Lower leg skin (tissue), 4 donors: ENCODE data around the gene APLF. TPM values are rescaled to one million over a fixed set of nuclear protein-coding genes. Genes with fewer than 3 reads are reported as not detected.

Experiments
- DNase-seq, 2 donors: peaks; one replicate each; pipeline ENCODE4 v3.0.0-alpha.2; 2019; ENCODE audit warnings: low spot score in 2 of 2
- H3K4me3 ChIP-seq: fragments of 200-600 bp; sonication (generic); 2 replicates; pipeline ENCODE4 v1.5.1; 2017; ENCODE audit warnings: mild to moderate bottlenecking, low read depth; ENCODE audit not compliant: poor library complexity, severe bottlenecking
- CTCF ChIP-seq, 3 donors: fragments of 450-650 bp; IDR thresholded peaks; one replicate each; pipeline ENCODE4 v1.5.1; 2016; ENCODE audit warnings: antibody characterized with exemption in 3 of 3, mild to moderate bottlenecking in 3 of 3, moderate library complexity in 2 of 3
- POLR2A ChIP-seq, 2 donors: fragments of 450-650 bp; IDR thresholded peaks; one replicate each; pipeline ENCODE4 v1.6.1; 2016 to 2017; ENCODE audit warnings: antibody characterized with exemption in 2 of 2, mild to moderate bottlenecking in 1 of 2, moderate library complexity in 1 of 2
- WGBS, 2 donors: methylation state at CpG; one replicate each; pipeline ENCODE4 v1.1.5; 2018; 5-methylcytosine and 5-hydroxymethylcytosine counted together
- intact Hi-C: fragments of 100-400 bp; cut with DNase I; formaldehyde crosslinking; loops from one replicate; pipeline ENCODE4 v1.15.0; 2023; ENCODE audit warnings: low total_unique reads
- total RNA-seq, 4 donors: library from RNA; depleted of rRNA; stranded (reverse); fragments of >200 nt; gene quantifications; one replicate each; pipeline ENCODE4 v1.1.0, GENCODE V29; 2016

The APLF gene
- total RNA-seq, 4 donors from 2014 or later, result 7.5 to 12.9 (median 9.5) TPM

- no peak for TF ChIP-seq POLR2A (IDR thresholded peaks at IDR 0.05)
- DNase-seq, result no peak
- intact Hi-C loops, result no loop called here
- 88 to 95% methylated on average over 1 of the region's 1 CpG for WGBS, 2 donors
- H3K4me3 ChIP-seq, result no peak overlapping the region
Measured at GRCh38 chr2:68605939-68606338, 138.6 kb downstream of the APLF start.

GRCh38 chr2:68606759-68607158 is 139.4 kb downstream of the APLF start:
- TF ChIP-seq CTCF (IDR thresholded peaks at IDR 0.05) (no peak), POLR2A (IDR thresholded peaks at IDR 0.05) (no peak)
- H3K4me3 ChIP-seq, result no peak overlapping the region
- intact Hi-C loops, result no loop called here
- DNase-seq, result no peak
- WGBS, 2 donors, result 87 to 93% methylated on average over 4 of the region's 4 CpGs

- H3K4me3 ChIP-seq, result no peak overlapping the region
- intact Hi-C loops, result no loop called here
- no peak for TF ChIP-seq POLR2A (IDR thresholded peaks at IDR 0.05)
- no peak for TF ChIP-seq CTCF (IDR thresholded peaks at IDR 0.05)
- DNase-seq, result no peak
Measured at GRCh38 chr2:68607837-68608236, 140.5 kb downstream of the APLF start.

GRCh38 chr2:68612765-68613519 is 145.6 kb downstream of the APLF start:
- intact Hi-C loops, result no loop called here
- 90 to 91% methylated on average over 5 of the region's 5 CpGs for WGBS, 2 donors
- TF ChIP-seq CTCF (IDR thresholded peaks at IDR 0.05) (no peak), POLR2A (IDR thresholded peaks at IDR 0.05) (no peak)

GRCh38 chr2:68620772-68621171 is 153.4 kb downstream of the APLF start:
- no peak for TF ChIP-seq POLR2A (IDR thresholded peaks at IDR 0.05)
- TF ChIP-seq CTCF (IDR thresholded peaks at IDR 0.05), result no peak

More at GRCh38 chr2:68612765-68613519, 145.6 kb downstream of the APLF start:
- no peak overlapping the region for H3K4me3 ChIP-seq
- no peak for DNase-seq

GRCh38 chr2:68623820-68624219 is 156.4 kb downstream of the APLF start:
- intact Hi-C loops, result no loop called here

More at GRCh38 chr2:68620772-68621171, 153.4 kb downstream of the APLF start:
- no peak for DNase-seq
- no peak overlapping the region for H3K4me3 ChIP-seq
- intact Hi-C loops, result no loop called here

More at GRCh38 chr2:68623820-68624219, 156.4 kb downstream of the APLF start:
- WGBS, 2 donors, result 94 to 99% methylated on average over 6 of the region's 6 CpGs
- no peak for TF ChIP-seq POLR2A (IDR thresholded peaks at IDR 0.05)
- no peak for TF ChIP-seq CTCF (IDR thresholded peaks at IDR 0.05)
- DNase-seq, result no peak
- H3K4me3 ChIP-seq, result no peak overlapping the region
